HG02884 (cell line): ENCODE results near the gene P2RY14.
A peak's percentile ranks its signal among the peaks of the same experiment; 100 is the strongest.

Source experiments
- ATAC-seq: cut with Tn5 transposase; IDR thresholded peaks from one replicate; pipeline ENCODE4 v1.9.1; 2021; ENCODE audit warnings: mild to moderate bottlenecking, moderate library complexity; ENCODE audit not compliant: unreplicated experiment

P2RY14 gene

DNA sequence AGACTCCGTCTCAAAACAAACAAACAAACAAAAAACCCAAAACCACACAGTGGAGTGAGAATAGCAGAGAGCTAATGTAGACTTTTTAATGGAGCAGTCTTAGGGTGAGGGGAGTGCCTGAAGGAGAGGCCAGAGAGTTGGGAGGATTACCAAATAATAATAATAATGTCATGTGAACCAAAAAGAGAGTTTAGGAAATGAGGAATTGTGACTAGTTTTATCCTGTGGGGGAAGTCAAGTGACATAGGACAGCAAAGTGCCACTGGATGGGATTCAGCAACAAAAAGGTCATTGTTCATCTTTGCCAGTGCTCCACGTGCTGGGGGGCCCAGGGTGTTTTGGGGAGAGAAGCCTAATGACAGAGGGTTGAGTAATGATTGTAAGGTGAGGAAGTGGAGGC, 25.4 kb upstream of the P2RY14 start:
- ATAC-seq = no peak

DNA sequence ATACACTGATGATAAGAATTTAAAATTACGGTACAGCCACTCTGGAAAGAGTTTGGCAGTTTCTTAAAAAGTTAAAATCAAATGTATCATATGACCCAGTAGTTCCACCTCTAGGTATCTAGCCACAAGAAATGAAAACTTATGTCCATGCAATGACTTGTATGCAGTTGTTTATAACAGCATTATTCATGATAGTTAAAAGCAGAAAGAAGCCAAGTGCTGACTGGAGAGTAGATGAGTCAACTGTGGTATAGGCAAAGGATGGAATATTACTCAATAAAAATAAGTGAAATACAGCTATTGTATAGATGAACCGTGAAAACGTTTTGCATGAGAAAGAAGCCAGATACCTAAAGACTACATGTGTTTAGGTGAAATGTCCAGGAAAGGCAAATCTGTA, 23.4 kb upstream of the P2RY14 start:
- no peak for ATAC-seq

DNA sequence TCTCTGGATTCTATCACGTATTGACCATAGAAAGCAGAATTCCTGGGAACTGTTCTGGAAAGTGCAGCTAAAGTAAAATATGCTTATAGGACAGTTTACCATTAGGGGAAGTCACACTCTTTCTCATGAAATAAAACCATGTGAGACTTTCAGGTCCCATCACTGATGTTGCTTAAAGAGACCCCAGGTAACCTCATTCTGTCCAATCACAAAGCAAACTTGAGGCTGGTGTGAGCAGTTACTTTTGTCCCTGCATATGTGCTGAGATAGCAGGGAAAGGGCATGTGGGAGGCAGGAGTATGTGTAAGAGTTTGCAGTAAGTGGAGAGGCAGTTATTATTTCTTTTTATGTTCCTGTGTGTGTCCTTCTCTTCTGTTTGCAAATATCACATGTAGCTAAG, 22.2 kb upstream of the P2RY14 start:
- no peak for ATAC-seq

DNA sequence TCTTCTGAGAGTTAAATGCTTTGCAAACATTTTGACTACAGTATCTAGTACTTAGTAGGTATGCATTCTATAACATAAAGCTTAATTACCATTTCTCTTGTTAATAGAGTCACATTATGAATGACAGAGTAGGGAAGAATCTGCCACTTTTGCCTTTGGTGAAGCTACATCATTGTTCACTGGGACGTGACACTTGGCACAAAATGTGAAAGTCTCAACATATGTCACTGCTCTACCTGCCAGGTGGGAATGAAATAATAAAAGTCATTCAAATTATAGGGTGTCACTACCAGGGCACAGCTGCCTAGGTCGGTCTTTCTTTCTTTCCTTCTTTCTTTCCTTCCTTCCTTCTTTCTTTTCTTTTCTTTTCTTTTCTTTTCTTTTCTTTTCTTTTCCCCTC, 20.7 kb upstream of the P2RY14 start:
- no peak for ATAC-seq

DNA sequence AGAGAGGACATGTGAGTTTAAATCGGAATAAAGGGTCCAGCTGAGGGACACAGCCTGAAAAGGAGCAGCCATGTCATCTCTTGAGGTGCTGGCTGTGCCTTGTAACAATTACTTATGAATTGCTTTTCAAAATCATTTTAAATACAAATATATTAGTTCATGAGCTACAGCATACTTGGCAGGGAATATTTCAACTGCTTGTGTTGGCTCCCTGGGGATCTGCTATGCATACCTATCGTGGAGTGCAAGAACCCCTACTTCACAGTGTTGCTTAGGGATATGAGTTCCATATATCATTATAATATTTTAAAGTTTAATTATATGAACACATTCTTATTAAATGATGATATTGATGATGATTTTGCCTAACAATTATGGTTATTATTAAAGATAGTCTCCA, 19.1 kb upstream of the P2RY14 start:
- no peak for ATAC-seq

DNA sequence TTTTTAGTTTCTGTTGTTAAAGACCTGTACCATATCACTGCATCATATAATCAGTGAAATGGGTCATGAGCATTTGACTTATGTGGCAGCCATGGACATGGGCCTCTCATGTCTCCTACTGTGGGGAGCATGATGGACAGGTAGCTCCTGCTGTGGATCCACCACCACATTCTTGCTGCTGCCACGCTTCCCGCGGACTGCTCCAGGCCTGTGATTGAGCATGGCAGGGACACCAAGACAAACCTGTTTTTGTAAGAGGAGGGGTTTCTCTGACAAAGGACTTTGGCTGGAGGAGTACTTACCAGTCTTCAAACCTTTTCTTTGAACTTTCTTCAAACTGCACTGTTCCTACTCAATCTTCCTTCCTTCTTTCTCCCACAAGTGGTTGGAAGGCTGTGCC, 17.9 kb upstream of the P2RY14 start:
- ATAC-seq = no peak

DNA sequence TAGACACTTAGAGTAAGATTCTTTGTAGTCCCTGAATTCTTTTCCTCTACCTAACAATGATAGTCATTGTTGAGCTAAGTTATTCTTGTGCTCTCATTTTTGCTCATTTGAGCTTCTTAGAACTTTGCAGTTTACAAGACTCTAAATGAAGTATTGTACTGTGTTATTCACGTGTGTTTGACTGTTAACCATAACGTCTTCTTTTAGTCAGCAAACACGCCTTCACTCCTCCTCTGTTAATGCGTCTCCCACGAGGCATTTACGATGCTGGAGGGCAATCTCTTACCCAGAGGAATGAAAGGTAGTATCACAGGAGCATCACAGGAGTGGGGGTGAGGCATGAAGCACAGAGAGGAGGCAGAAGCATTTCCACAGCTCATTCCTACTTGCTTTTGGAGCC, 14.8 kb upstream of the P2RY14 start:
- no peak for ATAC-seq

DNA sequence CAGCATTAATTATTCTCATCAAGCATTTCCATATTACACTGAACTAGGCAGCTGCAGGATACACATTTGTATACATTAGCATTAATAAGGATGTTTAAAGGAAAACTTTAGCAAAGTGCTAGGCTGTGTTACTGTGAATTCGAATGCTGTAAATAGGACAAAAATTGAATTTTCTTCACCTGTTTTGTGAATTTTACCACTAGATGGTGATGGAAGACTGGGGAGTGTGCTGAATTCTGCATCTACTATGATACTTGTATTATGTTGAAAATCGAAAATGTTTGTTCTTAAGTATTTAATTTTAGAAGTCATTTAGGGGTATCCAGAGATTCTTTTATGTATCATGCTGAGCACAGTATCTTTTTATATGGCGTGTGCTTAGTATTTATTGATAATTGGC, 12.3 kb upstream of the P2RY14 start:
- no peak for ATAC-seq

DNA sequence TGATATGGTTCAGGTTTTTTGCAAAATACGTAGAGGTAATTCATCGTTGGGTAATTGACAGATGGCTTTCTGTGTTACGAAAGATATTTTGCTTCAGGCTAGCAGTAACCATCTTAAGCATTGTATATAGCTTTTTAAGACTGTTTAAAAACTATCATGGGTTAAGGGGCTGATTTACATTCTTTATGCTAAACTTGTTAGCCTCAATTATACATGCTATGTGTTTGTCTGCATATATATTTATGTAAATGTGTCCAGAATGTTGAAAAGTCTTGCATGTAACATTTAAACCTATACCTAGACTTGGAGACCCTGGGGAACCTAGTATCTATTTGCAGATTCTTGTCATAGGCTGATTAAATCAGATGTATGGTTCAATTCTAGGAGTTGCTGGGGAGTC, 11.1 kb upstream of the P2RY14 start:
- ATAC-seq = no peak

DNA sequence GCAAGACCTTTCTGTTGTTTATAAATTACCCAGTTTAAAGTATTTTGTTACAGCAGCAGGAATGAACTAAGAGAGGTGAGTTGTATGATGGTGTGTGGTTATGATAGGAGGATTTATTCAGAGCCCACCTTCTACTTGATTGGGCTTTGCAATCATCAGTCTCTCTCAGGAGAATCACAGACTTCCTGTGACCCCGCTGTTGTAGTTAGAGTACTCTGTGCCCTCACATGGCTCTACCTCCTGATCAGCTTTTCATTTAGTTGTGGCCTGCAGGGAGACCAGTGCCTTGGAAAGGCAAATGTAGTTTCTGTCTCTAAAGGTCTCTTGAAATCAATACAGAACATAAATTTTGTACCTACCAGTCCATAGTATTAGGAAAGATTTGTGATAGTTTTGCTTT, 7.6 kb upstream of the P2RY14 start:
- ATAC-seq = no peak

DNA sequence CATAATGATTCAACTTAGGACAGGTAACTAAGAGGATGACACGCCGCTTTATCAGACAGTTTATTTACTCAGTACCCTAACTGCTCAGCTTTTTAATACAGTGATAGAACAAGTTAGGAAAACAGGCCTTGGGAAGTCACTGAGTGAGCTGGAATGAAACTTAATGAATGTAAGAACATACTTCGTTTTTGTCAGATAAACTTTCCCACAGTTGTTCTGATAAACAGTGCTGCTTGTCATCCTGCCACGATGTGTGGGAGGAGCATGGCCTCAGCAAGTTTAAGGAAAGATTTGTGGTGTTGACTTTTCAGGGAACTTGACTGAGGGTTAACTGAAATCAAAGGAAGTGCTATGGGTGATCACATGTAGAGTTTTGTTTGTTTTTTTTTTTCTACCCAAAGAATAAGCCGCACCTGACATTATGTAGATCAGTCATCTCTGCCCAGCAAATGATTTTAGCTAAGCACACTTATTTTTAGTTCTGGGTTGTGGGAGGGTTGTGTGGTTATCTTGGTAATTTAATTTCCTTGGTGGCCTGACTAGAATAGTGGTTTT, 5.6 kb upstream of the P2RY14 start:
- ATAC-seq = no peak

DNA sequence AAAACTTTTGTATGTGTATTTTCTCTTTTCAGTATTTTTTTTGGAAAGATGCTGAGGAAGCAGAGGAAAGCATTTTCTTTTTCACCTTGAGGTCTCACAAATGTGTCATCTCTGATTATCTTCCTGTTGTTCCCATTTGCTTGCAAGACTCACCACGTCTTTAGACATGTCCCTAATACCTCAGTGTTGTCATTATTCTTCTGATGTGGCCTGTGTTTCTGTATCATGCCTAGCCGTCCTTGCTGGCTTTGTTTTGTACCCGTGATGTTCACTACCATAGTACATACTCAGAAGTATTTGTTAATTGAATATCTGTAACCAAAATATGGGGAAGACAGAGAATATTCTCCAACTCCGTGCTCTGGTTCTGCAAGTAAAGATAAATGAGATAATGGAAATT, 5.0 kb upstream of the P2RY14 start:
- ATAC-seq = no peak

DNA sequence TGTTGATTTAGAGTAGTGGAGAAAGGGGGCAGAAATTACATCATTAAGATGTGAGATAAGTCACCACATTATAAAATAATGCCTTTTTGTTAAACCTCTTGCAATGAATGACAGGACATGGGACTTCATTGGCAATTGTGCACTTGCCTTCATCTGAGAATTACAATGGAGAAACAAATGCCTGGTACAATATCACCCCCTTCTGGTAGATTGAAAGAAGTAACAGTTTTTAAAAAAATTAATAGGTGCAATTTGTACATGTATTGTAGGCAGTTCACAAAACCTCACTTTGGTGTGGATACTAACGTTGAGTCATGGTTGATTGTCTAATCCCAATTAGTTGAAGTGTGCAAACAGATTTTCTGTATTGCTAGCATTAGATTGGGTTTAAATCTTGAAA, 4.6 kb upstream of the P2RY14 start:
- ATAC-seq = peak; percentile 35

DNA sequence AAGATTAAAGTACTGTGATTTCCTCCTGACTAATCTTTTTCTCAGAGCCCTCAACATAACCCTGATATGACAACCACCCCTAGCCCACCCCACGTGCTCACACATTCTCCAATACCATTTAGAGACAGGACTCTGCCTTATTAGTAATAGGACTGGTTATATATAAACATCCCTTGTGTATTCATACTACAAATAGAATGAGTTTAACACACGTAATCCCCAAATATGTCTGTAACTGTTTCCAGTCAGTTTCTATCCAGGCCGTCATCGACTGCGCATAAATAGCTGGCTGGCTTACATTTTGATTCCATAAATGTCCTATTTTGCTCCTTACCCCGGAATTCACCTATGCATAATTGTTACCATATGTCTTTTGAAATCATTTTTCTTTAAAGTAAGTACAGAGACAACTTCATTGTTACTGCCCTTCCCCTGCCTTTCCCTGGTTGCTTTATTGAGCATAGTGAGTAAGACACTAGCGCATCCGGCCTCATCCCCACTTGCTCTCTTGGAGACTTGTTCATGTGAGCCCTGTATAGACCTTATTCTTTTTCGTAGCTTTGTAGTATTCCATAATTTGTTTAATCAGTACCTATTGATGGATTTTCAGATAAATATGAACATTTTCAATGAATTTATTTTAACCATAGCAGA, 3.5 kb upstream of the P2RY14 start:
- ATAC-seq = no peak

DNA sequence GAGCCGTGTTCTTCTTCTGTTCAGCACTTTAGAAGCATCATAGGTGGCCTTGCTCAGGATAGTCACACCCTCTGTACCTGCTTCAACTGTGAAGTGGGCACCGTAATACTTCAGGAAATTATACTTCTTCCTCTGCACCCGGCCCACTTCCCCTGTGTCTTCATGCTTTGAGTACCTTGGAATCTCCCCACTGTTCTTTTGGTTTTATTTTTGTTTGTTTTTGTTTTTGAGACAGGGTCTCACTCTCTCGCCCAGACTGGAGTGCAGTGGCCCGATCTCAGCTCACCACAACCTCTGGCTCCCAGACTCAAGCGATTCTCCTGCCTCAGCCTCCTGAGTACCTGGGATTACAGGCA, 1.7 kb downstream of the P2RY14 start:
- ATAC-seq = peak; percentile 57

DNA sequence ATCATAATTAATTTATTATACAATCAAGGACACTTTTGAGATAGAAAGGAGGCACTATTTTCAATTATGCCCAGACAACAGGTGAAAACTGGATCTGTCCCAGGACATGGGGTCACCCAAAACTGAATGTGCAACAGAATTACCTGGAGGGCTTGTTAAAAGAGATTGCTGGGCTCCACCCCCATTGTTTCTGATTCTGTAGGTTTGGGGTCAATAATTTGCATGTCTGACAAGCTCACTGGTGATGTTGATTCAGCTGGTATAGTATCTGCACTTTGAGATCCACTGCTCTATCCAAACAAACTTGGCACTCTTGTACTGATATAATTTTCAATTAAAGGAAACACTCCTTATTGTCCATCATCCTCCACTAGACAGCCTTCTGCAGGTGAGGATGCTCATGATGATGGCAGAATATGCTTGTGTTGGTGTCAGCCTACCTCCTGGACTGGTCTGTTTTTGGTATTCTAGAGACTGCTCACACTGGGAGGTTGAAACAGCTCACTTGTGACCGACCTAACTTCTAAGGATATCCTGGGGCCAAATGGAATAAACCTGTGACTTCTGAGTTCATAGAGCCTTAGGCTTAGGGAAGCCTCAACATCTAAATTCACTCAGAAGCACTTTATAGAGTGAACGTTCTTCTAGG, 2.2 kb downstream of the P2RY14 start:
- peak; percentile 7 for ATAC-seq

DNA sequence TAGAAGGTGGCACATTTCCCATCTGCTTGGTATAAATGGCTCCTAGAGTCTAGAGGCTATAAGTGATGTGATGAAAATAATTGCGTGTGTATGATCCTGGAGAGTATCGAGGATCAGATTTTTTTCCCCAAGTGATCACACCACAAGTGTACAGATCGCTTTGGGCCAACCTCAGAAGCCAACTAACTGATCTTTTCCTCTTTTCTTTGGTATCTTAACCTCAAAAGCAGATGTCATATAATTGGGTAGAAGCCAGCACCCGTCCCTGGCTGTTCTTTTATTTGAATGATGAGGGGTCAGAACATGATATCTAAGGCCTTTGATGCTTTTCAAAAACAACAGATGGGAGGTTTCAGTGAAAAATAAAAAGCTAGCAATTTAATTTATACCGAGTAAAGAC, 3.3 kb downstream of the P2RY14 start:
- no peak for ATAC-seq

DNA sequence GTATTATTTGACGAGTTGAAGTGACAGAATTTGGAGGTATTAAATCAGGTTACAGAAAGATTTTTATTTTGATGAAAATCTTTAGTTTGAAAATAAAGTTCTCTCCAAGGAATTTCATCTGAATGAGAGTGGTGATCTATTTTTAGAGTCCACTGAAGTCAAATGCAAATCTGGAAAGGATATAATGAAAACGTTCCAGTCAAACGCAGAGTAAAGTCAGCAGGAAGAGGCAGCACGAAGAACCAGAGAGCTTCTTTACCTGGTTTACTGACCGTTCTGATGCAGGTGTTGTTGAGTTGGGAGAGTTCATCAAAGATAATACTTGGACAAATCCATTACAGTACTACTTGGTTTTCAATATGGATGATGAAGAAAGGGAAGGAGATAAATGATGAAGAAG, 8.7 kb downstream of the P2RY14 start:
- no peak for ATAC-seq

DNA sequence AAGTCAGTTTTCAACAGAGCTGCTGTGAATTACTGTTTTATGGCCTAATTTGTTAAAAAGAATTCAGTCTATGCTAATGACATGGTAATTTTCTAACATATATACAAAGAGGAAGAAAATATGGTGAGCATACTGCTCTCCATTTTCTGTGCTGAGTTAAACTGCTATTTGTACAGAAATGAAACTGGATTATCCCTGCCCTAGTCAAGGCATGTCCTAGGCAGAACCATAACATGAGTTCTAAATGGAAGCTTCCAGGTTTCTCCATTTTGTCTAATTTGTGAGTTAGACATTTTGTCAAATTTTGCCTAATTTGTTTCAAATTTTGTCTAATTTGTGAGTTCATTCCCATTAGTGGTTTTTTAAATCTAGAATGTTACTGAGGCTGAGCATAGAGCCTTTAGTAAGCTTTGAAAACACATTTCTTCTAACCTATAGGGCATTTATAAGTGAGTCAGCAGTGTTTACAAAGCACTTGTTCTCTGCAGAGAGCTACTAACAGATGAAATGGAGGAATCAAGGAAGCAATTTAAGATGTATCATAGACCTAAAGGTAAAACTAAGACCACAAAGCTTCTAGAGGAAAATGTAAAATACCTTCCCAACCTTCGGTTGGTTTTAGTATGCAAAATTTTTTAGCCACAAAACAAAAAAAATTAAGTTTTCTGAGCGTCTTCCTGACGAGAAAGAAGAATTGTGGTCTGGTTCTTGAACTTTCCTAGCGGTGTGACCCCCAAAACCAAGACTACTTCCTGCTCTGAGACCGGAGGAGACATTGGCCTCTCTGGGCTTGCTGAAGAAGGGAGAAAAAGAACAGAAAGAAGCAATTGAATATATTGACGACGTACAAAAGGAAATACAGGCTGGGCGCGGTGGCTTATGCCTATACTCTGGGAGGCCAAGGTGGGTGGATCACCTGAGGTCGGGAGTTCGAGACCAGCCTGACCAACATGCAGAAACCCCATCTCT, 9.8 kb downstream of the P2RY14 start:
- ATAC-seq = peak; percentile 53

DNA sequence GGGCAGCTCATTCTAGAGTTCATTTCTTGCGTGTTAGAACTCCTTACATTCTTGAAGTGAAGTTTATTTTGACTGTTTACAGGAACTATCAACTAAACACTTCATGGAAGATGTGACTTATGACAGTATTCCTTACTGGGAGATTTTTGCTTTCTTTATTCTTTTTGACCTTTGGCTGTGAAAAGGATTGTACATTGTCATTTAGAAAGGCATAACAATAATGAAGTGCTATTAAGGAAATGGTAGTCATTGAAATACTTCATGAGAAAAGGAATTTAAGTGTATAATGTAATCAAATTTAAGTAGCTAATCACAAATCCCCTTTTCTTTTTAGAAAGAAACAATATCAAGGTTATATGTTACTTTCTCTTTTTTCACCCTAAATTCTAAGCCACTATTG, 11.3 kb downstream of the P2RY14 start:
- no peak for ATAC-seq

DNA sequence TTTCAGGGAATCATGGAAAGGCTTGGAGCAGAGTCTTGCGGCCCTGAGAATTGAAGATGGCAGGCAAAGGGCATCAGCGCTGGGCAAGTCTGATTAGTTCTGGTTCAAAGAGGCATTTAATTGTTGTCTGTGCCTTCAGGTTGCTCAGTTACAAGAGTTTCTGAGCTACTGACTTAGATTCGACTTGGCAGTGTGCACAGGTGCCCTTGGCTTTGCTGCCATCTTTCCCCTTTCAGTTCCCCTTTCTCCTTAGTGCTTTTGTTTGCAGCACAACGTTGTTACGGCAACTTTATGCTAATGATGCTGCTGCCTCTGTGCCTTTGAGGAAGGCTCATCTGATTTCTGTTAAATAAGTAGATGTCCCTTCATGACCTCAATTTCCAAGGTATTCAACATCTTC, 12.5 kb downstream of the P2RY14 start:
- ATAC-seq = peak; percentile 93

DNA sequence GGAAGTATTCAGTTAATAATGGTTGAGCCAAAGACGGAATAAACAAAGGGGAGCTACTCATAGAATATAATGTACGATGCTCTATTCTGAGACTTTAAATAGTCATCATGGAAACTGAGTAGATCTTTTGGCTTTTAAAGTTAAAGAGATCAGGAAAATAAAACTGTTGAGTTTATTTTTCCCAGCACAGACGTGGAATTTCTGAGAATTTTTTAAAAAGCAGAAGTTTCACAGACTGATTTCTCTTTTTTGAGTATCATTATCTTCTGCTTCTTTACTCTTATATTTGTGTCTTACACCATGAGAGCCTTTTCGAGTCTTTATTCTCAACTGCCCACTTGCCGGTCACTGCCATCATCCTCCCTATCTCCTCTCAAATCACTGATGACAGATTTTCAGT, 13.2 kb downstream of the P2RY14 start:
- ATAC-seq = no peak
